Activated CD8-positive, alpha-beta memory T cell treated with anti-CD3 and anti-CD28 coated beads for 48 hours (primary cell): Measurements from ENCODE around the gene TMEM170B.
"Not testable (repeated sequence)": the region's sequence is repeated elsewhere in the genome, so short reads cannot be mapped to it uniquely, and the experiment has no call there.

Experiments
- DNase-seq, 3 experiments: peaks; one replicate each; pipeline ENCODE4 v3.0.0-alpha.2; 2020; ENCODE audit warnings: low read depth in 2 of 3, low spot score in 2 of 3

The TMEM170B gene

GRCh38 chr6:11527274-11527870 lies 10.2 kb upstream of the TMEM170B start:
- no peak for DNase-seq

GRCh38 chr6:11528996-11529395 lies 8.6 kb upstream of the TMEM170B start:
- DNase-seq = no peak

GRCh38 chr6:11532097-11532496 lies 5.5 kb upstream of the TMEM170B start:
- no peak for DNase-seq

GRCh38 chr6:11534561-11534960 lies 3.0 kb upstream of the TMEM170B start:
- no peak for DNase-seq

- DNase-seq = no peak
Measured at GRCh38 chr6:11535801-11536230, 1.7 kb upstream of the TMEM170B start.

GRCh38 chr6:11536795-11537194 lies 754 bp upstream of the TMEM170B start:
- no peak for DNase-seq

GRCh38 chr6:11538052-11538818 lies 686 bp downstream of the TMEM170B start:
- DNase-seq = peak in 2 of 3 experiments; percentile 3 to 18

- DNase-seq = no peak
Measured at GRCh38 chr6:11538819-11539468, 1.4 kb downstream of the TMEM170B start.

GRCh38 chr6:11542863-11543262 lies 5.3 kb downstream of the TMEM170B start:
- DNase-seq = no peak

- DNase-seq = no peak
Measured at GRCh38 chr6:11543919-11544518, 6.5 kb downstream of the TMEM170B start.

GRCh38 chr6:11547846-11548245 lies 10.3 kb downstream of the TMEM170B start:
- DNase-seq = not testable (repeated sequence)

GRCh38 chr6:11548578-11548977 lies 11.0 kb downstream of the TMEM170B start:
- DNase-seq = not testable (repeated sequence)

- DNase-seq = no peak
Measured at GRCh38 chr6:11551053-11551452, 13.5 kb downstream of the TMEM170B start.

GRCh38 chr6:11552442-11552841 lies 14.9 kb downstream of the TMEM170B start:
- no peak for DNase-seq

- no peak for DNase-seq
Measured at GRCh38 chr6:11553824-11554223, 16.3 kb downstream of the TMEM170B start.

GRCh38 chr6:11556309-11556708 lies 18.8 kb downstream of the TMEM170B start:
- DNase-seq = no peak

GRCh38 chr6:11563793-11564192 lies 26.2 kb downstream of the TMEM170B start:
- no peak for DNase-seq

- DNase-seq = no peak
Measured at GRCh38 chr6:11566609-11567008, 29.1 kb downstream of the TMEM170B start.

GRCh38 chr6:11571073-11571472 lies 33.5 kb downstream of the TMEM170B start:
- DNase-seq = no peak

- no peak for DNase-seq
Measured at GRCh38 chr6:11575408-11576033, 38.0 kb downstream of the TMEM170B start.

- no peak for DNase-seq
Measured at GRCh38 chr6:11580686-11581405, 43.3 kb downstream of the TMEM170B start.
